COR-L47 (cell line): ENCODE data around the gene AARSD1.
A peak's percentile ranks its signal among the peaks of the same experiment; 100 is the strongest.
"Not testable (repeated sequence)": the region's sequence is repeated elsewhere in the genome, so short reads cannot be mapped to it uniquely, and the experiment has no call there.

Experiments used
- DNase-seq: peaks from one replicate; lab custom pipeline; 2025; lab: John Stamatoyannopoulos, UW

Gene AARSD1

DNA sequence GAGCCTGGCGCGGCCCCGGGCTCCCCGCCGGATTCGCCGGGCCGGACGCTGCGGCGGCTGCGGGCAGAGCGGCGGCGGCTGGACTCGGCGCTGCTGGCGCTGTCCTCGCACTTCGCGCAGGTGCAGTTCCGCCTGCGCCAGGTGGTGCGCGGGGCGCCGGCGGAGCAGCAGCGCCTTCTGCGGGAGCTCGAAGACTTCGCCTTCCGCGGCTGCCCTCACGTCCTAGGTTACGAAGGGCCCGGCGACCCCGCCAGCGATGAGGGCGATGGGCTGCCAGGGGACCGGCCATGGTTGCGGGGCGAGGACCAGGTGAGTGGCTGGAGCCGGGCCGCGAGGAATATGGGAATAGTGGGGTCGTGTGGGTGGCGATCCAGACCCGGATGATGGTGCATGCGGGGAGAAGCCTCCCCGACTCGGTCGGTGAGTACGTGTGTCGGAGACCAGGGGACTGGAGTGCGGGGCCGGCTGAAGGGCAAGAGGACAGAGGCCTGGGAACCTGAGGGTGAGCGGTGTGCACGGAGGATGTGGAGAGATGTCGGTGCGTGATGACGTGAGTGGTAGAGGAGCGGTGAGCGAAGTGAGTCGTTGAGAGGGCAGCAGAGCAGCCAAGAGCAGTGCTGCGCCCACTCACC, 16.6 kb upstream of the AARSD1 start:
- DNase-seq = peak; percentile 11

DNA sequence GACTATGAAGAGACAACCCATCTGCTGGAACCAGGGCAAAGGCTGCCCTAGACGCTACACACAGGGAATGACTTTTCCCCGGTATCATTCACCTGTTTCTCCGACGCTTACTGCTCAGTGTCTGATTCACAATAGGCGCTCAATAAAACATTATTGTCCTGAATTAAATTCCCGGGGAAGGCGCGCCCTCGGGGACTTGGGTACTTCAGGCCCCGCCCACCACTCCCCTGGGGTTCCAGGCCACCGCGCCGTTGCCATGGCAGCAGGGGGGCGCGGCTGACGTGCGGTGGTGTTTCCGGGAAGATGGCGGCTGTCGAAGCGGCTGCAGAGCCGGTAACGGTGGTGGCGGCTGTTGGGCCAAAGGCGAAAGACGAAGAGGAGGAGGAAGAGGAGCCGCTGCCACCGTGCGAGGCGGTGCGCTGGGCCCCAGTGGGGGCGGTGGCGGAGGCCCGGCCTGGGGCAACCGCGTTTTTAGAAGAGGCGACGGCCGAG, 16.1 kb upstream of the AARSD1 start, which contains the start of gene RUNDC1:
RUNDC1 (plus strand) TSS at position 292 of the 492 bp plus-strand sequence; CDS start at position 304, 12 bp downstream.
- DNase-seq = peak; percentile 89

DNA sequence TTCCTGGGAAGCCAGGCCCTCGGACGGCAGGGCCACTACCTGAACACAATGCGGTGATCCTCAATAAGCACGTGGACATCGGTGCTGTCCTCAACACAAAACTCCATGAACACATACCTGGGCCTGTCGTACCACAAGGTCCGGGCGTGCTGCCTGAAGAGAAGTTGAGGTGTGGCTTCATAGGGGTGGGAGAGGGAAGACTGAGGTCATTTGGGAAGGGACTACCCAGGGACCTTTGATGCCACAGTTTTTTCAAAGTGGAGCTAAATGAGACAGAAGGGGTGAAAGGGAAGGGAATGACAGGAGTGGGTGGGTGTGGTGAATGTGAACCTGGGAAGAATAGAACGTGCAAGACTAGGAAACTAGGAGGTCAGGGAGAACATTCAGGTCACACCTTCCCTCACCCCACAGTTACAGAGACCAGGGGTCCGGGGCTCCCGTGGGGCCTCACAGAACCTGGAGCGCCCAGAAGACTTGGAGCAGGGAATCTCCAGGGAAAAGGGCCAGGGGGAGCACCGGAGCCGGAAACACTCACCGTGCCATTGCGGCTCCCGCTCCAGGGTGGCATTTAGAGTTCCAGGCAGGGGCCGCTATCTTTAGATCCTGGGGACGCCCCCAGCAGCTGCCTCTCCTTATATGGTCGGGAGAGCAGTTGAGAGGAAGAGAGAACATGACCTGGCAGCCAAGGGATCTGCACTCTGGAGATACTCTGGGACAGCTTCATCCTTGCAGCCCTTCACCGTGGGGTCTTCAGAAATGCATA, 15.4 kb upstream of the AARSD1 start, which contains the start of gene PTGES3L:
PTGES3L (minus strand) TSS at position 570 of the 763 bp plus-strand sequence; CDS start at position 543, 27 bp downstream.
- DNase-seq = peak; percentile 66

DNA sequence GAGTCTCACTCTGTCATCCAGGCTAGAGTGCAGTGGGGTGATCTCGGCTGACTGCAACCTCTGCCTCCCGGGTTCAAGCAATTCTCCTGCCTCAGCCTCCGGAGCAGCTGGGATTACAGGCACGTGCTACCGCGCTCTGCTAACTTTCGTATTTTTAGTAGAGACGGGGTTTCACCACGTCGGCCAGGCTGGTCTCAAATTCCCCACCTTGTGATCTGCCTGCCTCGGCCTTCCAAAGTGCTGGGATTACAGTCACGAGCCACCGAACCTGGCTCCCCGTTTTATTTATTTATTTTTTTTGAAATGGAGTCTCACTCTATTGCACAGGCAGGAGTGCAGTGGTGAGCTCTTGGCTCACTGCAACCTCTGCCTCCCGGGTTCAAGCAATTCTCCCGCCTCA, 11.4 kb upstream of the AARSD1 start:
- DNase-seq = not testable (repeated sequence)

DNA sequence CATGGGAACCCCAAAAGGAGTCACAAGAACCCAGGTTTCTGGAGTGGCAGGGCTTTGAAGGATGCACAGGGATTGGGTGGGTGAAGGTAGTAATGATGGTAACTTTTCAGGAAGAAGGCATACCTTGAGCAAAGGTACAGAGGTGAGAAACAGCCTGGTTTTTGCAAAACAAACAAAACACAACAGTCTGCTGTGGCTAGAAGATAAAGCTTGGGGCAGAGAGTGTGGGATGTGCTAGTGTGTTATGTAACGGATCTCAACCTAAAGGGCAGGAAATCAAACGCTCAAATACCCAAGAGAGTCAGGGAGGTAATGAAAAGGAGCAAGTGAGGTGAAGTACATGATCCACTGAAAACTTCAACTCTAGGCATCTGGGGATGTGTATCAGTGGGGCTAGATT, 11.0 kb upstream of the AARSD1 start:
- no peak for DNase-seq

DNA sequence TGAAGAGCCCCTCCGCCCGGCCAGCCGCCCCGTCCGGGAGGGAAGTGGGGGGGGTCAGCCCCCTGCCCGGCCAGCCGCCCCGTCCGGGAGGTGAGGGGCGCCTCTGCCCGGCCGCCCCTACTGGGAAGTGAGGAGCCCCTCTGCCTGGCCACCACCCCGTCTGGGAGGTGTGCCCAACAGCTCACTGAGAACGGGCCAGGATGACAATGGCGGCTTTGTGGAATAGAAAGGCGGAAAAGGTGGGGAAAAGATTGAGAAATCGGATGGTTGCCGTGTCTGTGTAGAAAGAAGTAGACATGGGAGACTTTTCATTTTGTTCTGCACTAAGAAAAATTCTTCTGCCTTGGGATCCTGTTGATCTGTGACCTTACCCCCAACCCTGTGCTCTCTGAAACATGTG, 9.1 kb upstream of the AARSD1 start:
- not testable (repeated sequence) for DNase-seq

DNA sequence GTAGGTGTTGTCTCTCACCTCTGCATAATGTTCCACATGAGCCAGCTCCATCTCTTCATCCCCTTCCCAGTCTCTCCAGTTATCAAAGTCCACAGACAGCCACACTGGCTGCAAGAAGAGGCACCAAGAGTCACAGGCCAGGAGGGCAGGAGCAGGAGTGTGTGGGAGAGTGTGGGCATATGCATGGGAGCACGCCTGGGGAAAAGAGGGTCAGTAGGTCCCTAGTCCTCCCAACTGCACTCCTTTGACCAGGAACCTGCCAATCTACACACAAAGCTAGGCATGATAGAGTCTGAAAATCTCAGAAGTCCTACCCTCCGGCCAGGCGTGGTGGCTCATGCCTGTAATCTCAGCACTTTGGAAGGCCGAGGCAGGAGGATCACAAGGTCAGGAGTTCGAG, 7.3 kb upstream of the AARSD1 start:
- DNase-seq = no peak

DNA sequence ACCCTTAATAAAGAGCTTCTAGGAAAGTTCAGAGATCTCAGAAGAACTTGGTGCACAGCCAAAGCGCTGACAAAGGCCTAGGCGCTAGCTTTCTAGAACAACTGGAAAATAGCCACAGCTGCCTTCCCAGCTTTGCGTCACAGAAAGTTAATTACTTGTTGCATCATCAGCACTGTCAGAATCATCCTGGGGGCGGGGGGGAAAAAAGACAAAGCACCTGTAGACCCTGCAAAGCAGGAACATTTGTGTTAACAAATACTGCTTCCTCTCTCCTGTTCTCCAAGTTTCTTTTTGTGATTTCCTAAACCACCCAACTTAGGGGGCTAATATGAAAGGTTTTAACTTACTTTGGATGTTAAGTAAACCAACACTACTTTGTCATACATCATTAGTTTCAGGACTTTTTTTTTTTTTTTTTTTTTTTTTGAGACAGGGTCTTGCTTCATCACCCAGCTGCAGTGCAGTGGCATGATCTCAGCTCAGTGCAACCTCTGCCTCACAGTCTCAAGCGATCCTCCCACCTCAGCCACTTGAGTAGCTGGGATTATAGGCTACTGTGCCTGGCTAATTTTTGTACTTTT, 4.8 kb upstream of the AARSD1 start:
- no peak for DNase-seq

DNA sequence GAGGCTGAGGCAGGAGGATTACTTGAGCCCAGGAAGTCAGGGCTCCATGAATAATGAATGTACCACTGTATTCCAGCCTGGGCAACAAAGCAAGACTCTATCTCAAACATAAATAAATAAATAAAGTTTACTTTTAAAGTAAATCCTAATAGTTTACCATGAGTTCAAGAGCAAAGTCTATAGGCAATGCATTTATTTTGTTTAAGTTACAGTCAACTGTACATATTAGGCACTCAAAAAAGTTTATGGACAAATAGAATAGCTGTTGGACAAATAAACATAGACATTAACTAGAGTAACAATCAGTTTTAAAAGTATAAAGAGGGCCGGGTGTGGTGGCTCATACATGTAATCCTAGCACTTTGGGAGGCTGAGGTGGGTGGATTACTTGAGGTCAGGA, 3.7 kb upstream of the AARSD1 start:
- DNase-seq = no peak

DNA sequence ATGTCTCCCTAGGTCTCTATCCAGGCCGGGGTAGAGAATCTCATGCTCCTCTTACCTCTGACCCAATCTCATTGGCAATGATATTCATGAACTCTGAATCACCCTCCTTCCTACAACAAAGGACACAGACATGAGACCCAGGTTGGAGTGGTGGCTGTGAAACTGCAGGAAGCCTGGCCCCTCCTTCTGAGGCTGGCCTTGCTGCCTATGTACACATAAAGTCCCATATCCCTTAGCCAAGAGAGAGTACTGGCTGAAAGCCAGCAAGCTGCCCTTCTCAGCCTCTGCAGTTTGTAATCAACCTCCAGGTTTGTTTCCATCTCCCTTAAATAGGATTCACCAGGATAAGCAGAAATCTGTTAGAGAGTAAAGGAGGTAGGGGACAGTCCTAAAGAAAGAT, 10.6 kb downstream of the AARSD1 start:
- DNase-seq = no peak

DNA sequence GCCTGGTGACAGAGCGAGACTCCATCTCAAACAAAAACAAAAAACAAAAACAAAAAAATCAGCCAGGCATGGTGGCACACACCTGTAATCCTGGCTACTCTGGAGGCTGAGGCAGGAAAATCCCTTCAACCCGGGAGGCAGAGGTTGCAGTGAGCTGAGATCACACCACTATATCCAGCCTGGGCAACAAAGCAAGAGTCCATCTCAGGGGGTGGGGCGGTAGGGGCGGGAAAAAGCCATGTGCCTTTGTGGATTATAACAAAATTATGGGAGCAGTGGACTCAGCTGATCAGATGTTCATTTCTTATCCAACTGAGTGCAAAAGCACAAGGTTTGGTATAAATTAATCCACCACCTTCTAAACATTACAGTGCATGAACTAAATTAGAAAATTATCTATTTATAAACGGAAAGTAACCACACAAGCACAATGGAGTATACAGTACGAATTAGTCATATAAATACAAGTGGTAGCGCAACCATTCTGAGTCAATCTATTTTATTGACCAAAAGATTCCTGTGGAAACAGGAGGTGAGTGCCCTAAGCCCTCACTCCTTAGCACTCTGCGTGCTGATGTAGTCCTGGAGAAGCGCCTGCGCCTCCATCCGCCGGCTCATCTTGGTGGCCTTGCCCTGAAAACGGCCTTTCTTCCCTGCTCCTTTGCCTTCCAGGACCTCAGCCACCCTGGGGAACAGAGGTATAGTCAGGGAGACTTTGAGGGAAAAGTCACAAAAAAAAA, 14.0 kb downstream of the AARSD1 start:
- DNase-seq = no peak

DNA sequence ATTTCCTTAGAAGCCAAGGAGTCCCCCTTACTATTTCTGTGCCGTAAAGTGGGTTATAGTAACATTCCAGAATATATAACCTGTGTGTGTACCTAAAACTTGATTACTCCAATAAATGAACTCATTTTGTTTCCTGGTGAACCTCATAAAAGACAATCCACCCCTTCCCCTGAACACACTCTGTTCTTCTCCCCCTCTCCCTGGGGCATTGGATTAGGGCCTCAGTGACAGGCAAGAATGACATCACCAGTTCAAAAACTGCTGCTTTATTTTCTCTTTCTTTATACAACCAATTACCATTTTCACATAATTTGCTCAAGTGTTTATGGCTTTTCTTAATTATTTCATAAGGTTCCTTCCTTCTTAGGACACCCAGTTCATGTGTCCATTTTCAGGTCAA, 17.4 kb downstream of the AARSD1 start:
- no peak for DNase-seq

DNA sequence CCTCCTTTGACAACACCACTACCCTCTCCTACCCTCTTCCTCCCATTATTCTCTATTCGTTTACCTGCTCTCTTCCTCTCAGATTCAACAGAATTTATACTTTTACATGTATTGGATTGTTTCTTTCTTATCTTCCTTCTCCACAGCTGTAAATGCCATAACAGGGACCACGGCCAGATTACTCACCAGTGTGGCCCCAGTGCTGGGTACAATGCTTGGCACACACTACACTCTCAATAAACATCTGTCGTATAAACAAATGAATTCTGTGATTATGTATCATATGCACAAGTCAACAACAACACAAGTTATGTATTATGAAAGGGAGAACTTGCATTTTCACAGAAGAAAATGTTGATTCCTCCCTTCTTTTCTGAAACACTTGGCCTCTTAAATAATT, 20.0 kb downstream of the AARSD1 start:
- DNase-seq = no peak

DNA sequence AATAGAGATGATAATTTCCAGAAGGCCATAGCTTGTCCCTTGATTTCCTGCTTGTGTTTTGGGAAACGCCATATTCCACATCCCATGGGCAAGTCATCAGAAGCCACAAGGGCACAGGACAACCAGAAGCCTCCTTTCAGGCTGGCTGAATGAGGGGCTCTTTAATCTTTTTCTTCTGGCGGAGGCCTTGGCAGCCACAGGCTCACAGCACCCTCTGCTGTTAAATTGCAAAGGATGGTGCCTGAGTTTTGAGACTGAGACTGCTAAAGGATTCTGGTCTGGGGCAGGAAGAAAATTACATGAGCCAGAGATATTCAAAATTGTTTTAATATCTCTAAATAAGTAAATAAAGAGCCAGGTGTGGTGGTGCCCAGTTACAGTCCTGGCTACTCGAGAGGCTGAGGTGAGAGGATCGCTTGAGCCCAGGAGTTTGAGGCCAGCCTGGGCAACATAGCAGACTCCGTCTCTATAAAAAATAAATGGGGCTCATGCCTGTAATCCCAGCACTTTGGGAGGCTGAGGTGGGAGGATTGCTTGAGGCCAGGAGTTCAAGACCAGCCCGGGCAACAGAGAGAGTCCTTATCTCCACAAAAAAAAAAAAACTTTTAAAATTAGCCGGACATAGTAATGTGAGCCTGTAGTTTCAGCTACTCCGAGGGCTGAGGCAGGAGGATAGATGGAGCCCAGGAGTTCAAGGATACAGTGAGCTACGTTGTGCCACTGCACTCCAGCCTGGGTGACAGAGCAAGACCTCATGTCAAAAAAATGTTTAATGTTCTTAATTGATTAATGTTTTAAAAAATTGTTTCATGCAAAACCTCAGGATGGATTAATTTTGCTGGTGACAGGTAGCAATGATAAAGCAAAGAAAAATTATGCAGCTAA, 26.3 kb downstream of the AARSD1 start:
- peak; percentile 62 for DNase-seq

DNA sequence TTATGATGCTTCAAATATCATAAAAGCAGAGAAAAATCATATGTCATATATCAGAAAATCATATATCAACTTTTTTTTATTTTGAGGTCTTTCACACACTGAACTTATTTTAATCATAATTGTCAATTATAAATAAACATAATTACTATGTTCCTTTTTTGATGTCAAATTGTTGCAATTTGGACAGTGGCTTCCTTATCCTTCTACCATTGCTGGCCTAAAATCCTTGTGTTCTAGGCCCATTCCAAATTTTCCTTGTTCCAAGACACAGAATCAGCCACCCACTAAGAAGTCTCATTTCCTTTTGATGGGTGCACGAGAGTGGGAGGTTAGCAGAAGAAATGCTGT, 34.8 kb downstream of the AARSD1 start:
- no peak for DNase-seq

DNA sequence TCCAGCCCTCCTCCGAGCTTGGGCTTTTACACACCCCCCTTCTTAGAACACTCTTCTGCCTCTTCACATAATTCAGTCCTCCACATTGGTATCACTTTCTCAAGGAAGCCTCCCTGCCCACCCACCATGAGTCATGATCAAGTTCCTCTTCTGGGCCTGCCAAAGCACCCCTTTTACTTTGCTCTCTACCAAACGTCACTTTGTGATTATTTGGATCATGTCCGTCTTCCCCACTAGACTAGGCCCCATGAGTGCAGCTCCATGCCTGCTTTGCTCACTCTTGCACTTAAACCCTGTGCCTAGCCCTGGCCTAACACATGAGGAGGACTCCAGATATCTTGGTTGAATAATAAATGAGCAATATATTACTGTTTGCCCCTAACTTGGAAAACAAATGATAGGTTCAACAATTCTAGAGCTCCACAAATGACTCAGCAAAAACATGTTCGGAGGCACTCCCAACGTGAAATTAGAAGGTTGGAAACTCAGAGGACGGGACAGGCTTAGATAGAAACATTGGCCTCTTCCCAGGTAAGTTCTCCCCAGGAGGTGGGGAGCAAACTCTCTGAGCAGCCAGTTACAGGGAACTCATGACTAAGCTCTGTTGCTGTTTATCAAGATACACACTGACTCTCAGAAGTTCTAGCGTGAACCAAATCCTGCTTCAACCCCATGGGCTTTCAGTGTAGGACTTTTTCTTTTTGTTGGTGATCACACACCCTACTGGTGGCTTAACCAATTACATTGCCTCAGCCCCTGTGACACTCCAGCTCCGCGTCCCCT, 35.3 kb downstream of the AARSD1 start:
- DNase-seq = peak; percentile 77

DNA sequence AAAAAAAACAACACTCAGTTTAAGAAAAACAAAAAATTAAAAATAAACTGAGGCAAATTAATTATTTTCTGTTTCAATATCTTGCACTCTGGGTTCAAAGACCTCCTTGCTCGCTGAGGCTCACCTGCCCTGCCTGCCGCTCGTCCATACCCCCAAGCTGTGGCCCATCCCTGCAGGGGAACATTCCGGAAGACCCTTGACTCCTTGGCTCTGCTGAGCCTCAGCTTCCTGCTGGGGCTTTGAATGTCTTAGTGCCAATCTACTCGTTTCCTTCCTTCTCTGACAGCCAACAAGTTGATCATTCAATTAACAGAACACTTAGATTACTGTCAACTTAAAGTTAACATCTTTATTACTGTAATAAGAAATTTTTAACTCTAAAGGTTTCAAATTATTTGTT, 39.4 kb downstream of the AARSD1 start:
- DNase-seq = no peak

DNA sequence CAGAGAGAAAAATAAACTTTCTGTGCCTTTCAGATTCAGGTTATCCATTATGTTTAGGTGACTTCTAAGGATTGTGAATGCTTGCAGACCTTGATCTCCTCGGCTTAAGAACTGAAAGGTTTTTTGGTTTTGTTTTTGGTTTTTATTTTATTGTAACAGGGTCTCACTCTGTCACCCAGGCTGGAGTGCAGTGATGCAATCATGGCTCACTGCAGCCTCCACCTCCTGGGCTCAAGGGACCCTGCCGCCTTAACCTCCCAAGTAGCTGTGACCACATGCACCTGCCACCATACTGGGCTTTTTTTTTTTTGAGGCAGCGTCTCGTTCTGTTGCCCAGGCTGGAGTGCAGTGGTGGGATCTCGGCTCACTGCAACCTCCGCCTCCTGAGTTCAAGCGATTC, 40.8 kb downstream of the AARSD1 start:
- not testable (repeated sequence) for DNase-seq

DNA sequence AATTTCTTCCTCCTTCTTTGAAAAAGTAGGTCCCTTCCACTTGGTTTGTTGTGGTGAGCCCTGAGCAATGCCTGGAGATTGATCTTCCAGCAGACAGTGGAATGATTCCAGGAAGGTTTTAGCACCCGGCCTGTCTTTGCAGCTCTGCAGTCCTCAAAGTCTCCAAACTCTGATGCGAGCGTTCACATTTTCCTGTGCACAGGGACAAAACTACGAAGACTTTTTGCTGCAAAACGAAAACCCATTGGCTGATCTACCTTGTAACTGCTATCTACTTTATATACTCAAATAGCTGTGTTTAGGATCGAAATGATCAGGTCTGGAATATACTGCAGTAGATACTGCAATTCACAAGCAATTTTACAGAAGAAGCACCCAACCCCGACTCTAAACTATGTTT, 42.0 kb downstream of the AARSD1 start:
- no peak for DNase-seq

DNA sequence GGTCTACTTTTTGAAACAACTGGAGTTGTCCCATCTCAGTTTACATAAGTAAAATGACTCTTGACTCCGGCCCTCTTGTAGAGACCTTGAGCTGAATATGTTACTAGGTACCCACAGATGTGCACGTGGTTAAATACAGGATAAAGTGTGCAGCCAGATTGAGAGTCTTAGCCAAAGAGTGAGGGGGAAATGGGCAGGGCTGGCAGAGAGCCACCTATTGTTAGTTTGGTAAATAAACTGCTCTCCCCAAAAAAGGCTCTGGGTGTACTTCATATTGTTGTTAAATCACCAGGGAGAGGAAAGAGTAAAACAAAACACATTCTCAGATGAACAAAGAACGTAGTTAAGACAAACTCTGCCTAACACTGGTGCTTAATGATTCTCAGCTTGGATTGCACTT, 43.3 kb downstream of the AARSD1 start:
- peak; percentile 78 for DNase-seq
